GM18868 (cell line): ENCODE results near the gene GABRQ.
A peak's percentile ranks its signal among the peaks of the same experiment; 100 is the strongest.
"Not testable (repeated sequence)": the region's sequence is repeated elsewhere in the genome, so short reads cannot be mapped to it uniquely, and the experiment has no call there.

ENCODE experiments used
- ATAC-seq: cut with Tn5 transposase; IDR thresholded peaks from one replicate; pipeline ENCODE4 v1.9.1; 2021; ENCODE audit warnings: mild to moderate bottlenecking, moderate library complexity; ENCODE audit not compliant: unreplicated experiment

Gene GABRQ

DNA sequence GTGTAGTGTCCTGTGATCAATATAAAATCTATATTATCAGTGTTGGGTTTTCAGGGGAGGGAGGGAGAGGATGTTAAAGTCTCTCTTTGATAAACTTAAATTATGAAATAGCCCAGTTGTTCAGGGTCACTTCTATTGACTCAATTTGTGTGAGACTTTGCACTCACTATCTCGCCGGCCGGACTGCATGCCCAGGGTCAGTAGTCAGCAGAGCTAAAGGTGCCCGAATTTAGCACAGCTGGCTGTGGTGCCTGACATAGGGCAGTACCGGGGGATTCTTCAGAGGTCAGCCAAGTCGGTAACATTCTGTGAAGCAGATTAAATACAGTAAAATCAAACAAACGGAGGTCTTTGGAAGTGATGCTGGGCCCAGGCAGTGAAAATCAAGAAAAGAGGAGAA lies 19.2 kb downstream of the GABRQ start:
- ATAC-seq: no peak

DNA sequence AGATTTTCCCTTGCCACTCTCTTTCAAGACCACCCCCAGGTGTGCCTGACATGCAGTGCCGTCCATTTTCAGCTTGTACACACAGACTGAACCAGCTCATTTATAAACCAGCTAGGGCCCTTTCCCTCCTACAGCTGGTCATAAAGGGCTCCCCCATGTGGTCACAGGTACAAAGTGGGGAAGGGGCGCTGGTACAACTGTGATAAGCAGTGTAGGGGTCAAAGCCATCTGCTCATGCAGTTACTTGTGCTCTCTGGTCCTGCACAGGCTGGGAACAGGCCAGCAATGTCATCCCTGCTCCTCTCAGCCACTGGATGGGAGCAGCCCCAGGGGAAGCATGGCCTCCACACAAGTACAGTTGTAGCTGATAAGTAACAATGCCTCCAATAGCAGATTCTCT lies 20.6 kb downstream of the GABRQ start:
- no peak for ATAC-seq

DNA sequence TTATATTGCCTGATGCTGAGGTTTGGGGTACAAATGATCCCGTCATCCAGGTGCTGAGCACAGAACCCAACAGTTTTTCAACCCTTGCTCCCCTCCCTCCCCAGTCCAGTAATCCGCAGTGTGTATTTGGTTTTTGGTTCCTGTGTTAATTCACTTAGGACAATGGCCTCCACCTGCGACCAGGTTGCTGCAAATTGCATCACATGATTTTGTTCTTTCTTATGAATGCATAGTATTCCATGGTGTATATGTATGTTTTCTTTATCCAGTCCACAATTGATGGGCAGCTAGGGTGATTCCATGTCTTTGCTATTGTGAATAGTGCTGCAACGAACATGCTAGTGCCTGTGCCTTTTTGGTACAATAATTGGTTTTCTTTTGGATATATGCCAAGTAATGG lies 25.4 kb downstream of the GABRQ start:
- ATAC-seq: no peak

DNA sequence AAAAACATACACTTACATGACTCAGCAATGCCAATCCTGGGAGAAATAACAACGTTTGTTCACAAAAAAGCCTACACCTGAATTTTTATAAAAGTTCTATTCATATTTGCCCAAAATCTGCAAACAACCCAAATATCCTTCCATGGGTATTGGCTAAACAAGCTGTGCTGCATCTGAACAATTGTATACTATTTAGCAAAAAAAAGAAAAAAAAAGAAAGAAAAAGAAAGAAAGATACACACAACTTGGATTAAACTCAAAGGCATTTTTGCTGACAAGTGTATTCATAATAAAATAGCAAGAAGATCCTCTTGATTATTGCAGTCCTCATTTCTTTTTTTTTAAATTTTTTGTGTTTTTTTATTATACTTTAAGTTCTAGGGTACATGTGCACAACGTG lies 36.4 kb downstream of the GABRQ start:
- ATAC-seq: no peak

DNA sequence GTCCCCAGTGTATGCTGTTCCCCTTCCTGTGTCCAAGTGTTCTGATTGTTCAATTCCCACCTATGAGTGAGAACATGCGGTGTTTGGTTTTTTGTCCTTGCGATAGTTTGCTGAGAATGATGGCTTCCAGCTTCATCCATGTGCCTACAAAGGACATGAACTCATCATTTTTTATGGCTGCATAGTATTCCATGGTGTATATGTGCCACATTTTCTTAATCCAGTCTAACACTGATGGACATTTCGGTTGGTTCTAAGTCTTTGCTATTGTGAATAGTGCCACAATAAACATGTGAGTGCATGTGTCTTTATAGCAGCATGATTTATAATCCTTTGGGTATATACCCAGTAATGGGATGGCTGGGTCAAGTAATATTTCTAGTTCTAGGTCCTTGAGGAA lies 37.0 kb downstream of the GABRQ start:
- ATAC-seq: not testable (repeated sequence)

DNA sequence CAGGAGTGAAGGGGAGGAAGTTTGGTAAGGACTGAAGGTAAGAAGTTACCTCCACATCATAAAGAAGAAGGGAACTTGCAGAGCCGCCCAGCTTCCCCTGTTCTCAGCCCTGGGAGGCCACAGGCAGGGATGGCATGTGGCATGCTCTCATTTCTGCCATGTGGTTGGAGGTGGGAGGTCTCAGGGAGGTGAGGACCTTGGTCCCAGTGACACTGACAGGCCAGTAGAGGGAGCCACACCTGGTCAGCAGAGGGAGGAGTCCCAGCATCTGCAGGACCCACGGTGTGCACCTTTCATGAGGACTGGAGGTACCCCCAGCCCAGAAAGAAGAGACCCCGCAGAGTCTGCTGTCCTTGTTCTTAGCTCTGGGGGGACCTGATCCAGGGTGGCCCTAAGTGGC lies 43.3 kb downstream of the GABRQ start:
- peak; percentile 90 for ATAC-seq

DNA sequence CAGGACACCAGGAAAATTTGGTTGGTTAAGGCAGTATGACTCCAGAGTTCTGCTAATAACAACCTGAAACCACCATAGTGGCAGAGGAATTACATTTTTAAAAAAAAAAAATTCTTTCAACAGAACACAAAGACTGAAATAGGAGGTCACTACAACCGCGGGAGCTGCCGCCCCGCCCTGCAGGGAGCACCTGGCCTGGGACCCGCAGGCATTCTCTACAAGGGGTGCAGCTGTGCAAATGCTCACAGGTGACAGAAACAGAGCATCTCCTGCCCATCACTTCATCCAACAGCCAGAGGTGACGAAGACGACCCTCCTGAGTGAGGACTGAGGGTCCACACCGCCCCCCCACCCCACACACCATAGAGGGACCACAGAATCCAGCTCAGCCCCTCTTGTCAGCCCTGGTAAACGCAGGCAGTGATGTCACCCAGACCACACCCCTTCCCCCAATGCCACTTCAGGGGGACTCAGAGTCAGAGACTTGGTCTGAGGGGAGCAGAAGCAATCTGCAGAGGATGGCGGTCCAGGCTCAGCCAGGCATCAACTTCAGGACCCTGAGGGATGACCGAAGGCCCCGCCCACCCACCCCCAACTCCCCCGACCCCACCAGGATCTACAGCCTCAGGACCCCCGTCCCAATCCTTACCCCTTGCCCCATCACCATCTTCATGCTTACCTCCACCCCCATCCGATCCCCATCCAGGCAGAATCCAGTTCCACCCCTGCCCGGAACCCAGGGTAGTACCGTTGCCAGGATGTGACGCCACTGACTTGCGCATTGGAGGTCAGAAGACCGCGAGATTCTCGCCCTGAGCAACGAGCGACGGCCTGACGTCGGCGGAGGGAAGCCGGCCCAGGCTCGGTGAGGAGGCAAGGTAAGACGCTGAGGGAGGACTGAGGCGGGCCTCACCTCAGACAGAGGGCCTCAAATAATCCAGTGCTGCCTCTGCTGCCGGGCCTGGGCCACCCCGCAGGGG lies 60.5 kb downstream of the GABRQ start, which contains the start of gene MAGEA3:
TSS of gene MAGEA3 (plus strand) at position 843 of the 980 bp plus-strand sequence. CDS start 2,039 bp downstream, outside the sequence.
- not testable (repeated sequence) for ATAC-seq

DNA sequence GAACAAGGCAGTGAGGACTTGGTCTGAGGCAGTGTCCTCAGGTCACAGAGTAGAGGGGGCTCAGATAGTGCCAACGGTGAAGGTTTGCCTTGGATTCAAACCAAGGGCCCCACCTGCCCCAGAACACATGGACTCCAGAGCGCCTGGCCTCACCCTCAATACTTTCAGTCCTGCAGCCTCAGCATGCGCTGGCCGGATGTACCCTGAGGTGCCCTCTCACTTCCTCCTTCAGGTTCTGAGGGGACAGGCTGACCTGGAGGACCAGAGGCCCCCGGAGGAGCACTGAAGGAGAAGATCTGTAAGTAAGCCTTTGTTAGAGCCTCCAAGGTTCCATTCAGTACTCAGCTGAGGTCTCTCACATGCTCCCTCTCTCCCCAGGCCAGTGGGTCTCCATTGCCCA lies 62.7 kb downstream of the GABRQ start:
- not testable (repeated sequence) for ATAC-seq

DNA sequence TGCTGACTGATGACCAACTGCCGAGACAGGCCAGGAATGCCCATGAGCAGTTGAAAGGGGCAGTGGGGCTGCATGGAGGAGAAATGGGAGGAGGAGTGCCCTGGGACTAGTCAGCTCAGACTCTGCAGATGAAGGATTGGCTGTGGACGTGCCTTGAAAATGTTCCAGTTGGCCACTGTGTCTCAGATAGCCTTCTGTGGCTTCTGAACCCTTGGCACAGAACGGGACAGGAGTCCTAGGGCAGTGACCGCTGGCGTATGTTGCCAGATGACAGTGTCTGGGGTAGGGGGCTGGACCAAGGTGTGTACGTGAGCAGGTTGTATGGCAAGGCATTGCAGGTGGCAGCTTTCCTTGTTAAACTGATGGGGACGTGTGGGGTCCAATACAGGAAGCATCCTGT lies 68.8 kb downstream of the GABRQ start:
- ATAC-seq: not testable (repeated sequence)
